Measurements from ENCODE around the gene ZNF382.
A peak's percentile ranks its signal among the peaks of the same experiment; 100 is the strongest.
"Not testable (repeated sequence)": the region's sequence is repeated elsewhere in the genome, so short reads cannot be mapped to it uniquely, and the experiment has no call there.

ZNF382 gene

GRCh38 chr19:36605101-36605876 lies at the start of gene ZNF382:
ZNF382 (plus strand) TSS chr19:36605313; CDS start chr19:36609915, 4,602 bp downstream.
- Mint-ChIP-seq H3K36me3 (ENCODE audit: low read depth) (peaks cover 60% of the 10 kb centered on the region), H3K27ac (peak within 1 kb of the TSS; percentile 93), H3K4me1 (ENCODE audit: low read depth) (peaks cover 21% of the 10 kb centered on the region), H3K9me3 (peaks cover 52% of the 10 kb centered on the region), H3K27me3 (no peaks in the 10 kb centered on the region), H3K4me3 (peak within 1 kb of the TSS; percentile 92)
- intact Hi-C loops (cut with micrococcal nuclease) = loop anchor here (2.0 kb wide), 1 partner anchor 32 kb away; the partner anchor contains the start of gene ZNF529

GRCh38 chr19:36564391-36564790 lies 40.7 kb upstream of the ZNF382 start:
- intact Hi-C loops (cut with micrococcal nuclease) = no loop called here
- H3K27ac Mint-ChIP-seq = no peak overlapping the region
- H3K4me3 Mint-ChIP-seq = no peak overlapping the region
- H3K4me1 Mint-ChIP-seq (ENCODE audit: low read depth) = no peaks in the 10 kb centered on the region
- peaks cover 98% of the 10 kb centered on the region for H3K36me3 Mint-ChIP-seq (ENCODE audit: low read depth)
- peaks cover 95% of the 10 kb centered on the region for H3K9me3 Mint-ChIP-seq
- H3K27me3 Mint-ChIP-seq = no peaks in the 10 kb centered on the region

- H3K9me3 Mint-ChIP-seq = peaks cover 55% of the 10 kb centered on the region
- peak overlapping the region; percentile 96 for H3K27ac Mint-ChIP-seq
- H3K4me3 Mint-ChIP-seq = peak overlapping the region; percentile 96
- no peaks in the 10 kb centered on the region for H3K27me3 Mint-ChIP-seq
- peaks cover 31% of the 10 kb centered on the region for H3K4me1 Mint-ChIP-seq (ENCODE audit: low read depth)
- intact Hi-C loops (cut with micrococcal nuclease) = loop anchor here (1.0 to 10.0 kb wide), 5 partner anchors 32 to 358 kb away; partner anchors contain the start of genes ZNF146, ZNF260, ZNF382 and ZNF461
- peaks cover 93% of the 10 kb centered on the region for H3K36me3 Mint-ChIP-seq (ENCODE audit: low read depth)
Observed at GRCh38 chr19:36572593-36573019, 32.5 kb upstream of the ZNF382 start.

- Mint-ChIP-seq H3K9me3 (peaks cover 49% of the 10 kb centered on the region), H3K36me3 (ENCODE audit: low read depth) (peaks cover 93% of the 10 kb centered on the region), H3K4me1 (ENCODE audit: low read depth) (peaks cover 31% of the 10 kb centered on the region), H3K4me3 (peak within 1 kb of the TSS; percentile 96), H3K27me3 (no peaks in the 10 kb centered on the region), H3K27ac (peak within 1 kb of the TSS; percentile 96)
- intact Hi-C loops (cut with micrococcal nuclease) = loop anchor here (1.0 to 10.0 kb wide), 5 partner anchors 32 to 358 kb away; partner anchors contain the start of genes ZNF146, ZNF260, ZNF382 and ZNF461
Observed at GRCh38 chr19:36573020-36573894, 31.9 kb upstream of the ZNF382 start, which contains the start of gene ZNF529. ZNF529 (minus strand) TSS chr19:36573292; CDS start chr19:36572346, 946 bp downstream.

GRCh38 chr19:36573895-36574720 lies 31.0 kb upstream of the ZNF382 start:
- Mint-ChIP-seq H3K9me3 (peaks cover 47% of the 10 kb centered on the region), H3K36me3 (ENCODE audit: low read depth) (peaks cover 93% of the 10 kb centered on the region)
- intact Hi-C loops (cut with micrococcal nuclease) = loop anchor here (1.0 to 10.0 kb wide), 5 partner anchors 31 to 359 kb away; partner anchors contain the start of genes ZNF146, ZNF260, ZNF382 and ZNF461

GRCh38 chr19:36574741-36575140 lies 30.4 kb upstream of the ZNF382 start:
- Mint-ChIP-seq H3K4me3 (no peak overlapping the region), H3K9me3 (peaks cover 47% of the 10 kb centered on the region), H3K27me3 (no peaks in the 10 kb centered on the region), H3K4me1 (ENCODE audit: low read depth) (peaks cover 31% of the 10 kb centered on the region), H3K27ac (no peak overlapping the region), H3K36me3 (ENCODE audit: low read depth) (peaks cover 93% of the 10 kb centered on the region)
- intact Hi-C loops (cut with micrococcal nuclease) = loop anchor here (5.0 to 10.0 kb wide), 2 partner anchors 93 to 360 kb away; partner anchors contain the start of genes ZNF146, ZNF461 and ZNF565

More at GRCh38 chr19:36573895-36574720, 31.0 kb upstream of the ZNF382 start:
- H3K4me3 Mint-ChIP-seq = peak overlapping the region; percentile 96
- H3K27ac Mint-ChIP-seq = peak overlapping the region; percentile 96
- peaks cover 31% of the 10 kb centered on the region for H3K4me1 Mint-ChIP-seq (ENCODE audit: low read depth)
- no peaks in the 10 kb centered on the region for H3K27me3 Mint-ChIP-seq

GRCh38 chr19:36577271-36577996 lies 27.7 kb upstream of the ZNF382 start:
- no peak overlapping the region for H3K27ac Mint-ChIP-seq
- peaks cover 21% of the 10 kb centered on the region for H3K4me1 Mint-ChIP-seq (ENCODE audit: low read depth)
- intact Hi-C loops (cut with micrococcal nuclease) = loop anchor here (10.0 kb wide), 1 partner anchor 363 kb away; the partner anchor contains the start of genes ZNF146 and ZNF565
- no peak overlapping the region for H3K4me3 Mint-ChIP-seq
- H3K36me3 Mint-ChIP-seq (ENCODE audit: low read depth) = peaks cover 97% of the 10 kb centered on the region
- peaks cover 54% of the 10 kb centered on the region for H3K9me3 Mint-ChIP-seq
- no peaks in the 10 kb centered on the region for H3K27me3 Mint-ChIP-seq

GRCh38 chr19:36579255-36579654 lies 25.9 kb upstream of the ZNF382 start:
- H3K27me3 Mint-ChIP-seq = no peaks in the 10 kb centered on the region
- H3K4me3 Mint-ChIP-seq = no peak overlapping the region
- H3K36me3 Mint-ChIP-seq (ENCODE audit: low read depth) = peaks cover 97% of the 10 kb centered on the region
- intact Hi-C loops (cut with micrococcal nuclease) = loop anchor here (10.0 kb wide), 1 partner anchor 364 kb away; the partner anchor contains the start of genes ZNF146 and ZNF565
- peaks cover 7% of the 10 kb centered on the region for H3K4me1 Mint-ChIP-seq (ENCODE audit: low read depth)
- H3K9me3 Mint-ChIP-seq = peaks cover 71% of the 10 kb centered on the region
- H3K27ac Mint-ChIP-seq = no peak overlapping the region

GRCh38 chr19:36602681-36603080 lies 2.4 kb upstream of the ZNF382 start:
- H3K27ac Mint-ChIP-seq; H3K4me3 Mint-ChIP-seq; intact Hi-C loops (cut with micrococcal nuclease); H3K27me3 Mint-ChIP-seq: not testable (repeated sequence)
- peaks cover 34% of the 10 kb centered on the region for H3K36me3 Mint-ChIP-seq (ENCODE audit: low read depth)
- peaks cover 21% of the 10 kb centered on the region for H3K4me1 Mint-ChIP-seq (ENCODE audit: low read depth)
- peaks cover 47% of the 10 kb centered on the region for H3K9me3 Mint-ChIP-seq

GRCh38 chr19:36604656-36605100 lies 435 bp upstream of the ZNF382 start:
- Mint-ChIP-seq H3K4me3 (peak overlapping the region; percentile 92), H3K27me3 (no peaks in the 10 kb centered on the region), H3K9me3 (peaks cover 52% of the 10 kb centered on the region), H3K4me1 (ENCODE audit: low read depth) (peaks cover 21% of the 10 kb centered on the region), H3K36me3 (ENCODE audit: low read depth) (peaks cover 54% of the 10 kb centered on the region), H3K27ac (peak overlapping the region; percentile 93)
- intact Hi-C loops (cut with micrococcal nuclease) = loop anchor here (2.0 kb wide), 1 partner anchor 32 kb away; the partner anchor contains the start of gene ZNF529

GRCh38 chr19:36605877-36606478 lies 865 bp downstream of the ZNF382 start:
- Mint-ChIP-seq H3K36me3 (ENCODE audit: low read depth) (peaks cover 64% of the 10 kb centered on the region), H3K4me1 (ENCODE audit: low read depth) (peaks cover 21% of the 10 kb centered on the region), H3K9me3 (peaks cover 54% of the 10 kb centered on the region), H3K27me3 (no peaks in the 10 kb centered on the region), H3K4me3 (peak overlapping the region; percentile 92), H3K27ac (peak overlapping the region; percentile 93)
- intact Hi-C loops (cut with micrococcal nuclease) = loop anchor here (2.0 kb wide), 1 partner anchor 33 kb away; the partner anchor contains the start of gene ZNF529

- intact Hi-C loops (cut with micrococcal nuclease) = no loop called here
- H3K4me3 Mint-ChIP-seq = no peak overlapping the region
- H3K27ac Mint-ChIP-seq = no peak overlapping the region
- H3K27me3 Mint-ChIP-seq = no peaks in the 10 kb centered on the region
- peaks cover 39% of the 10 kb centered on the region for H3K36me3 Mint-ChIP-seq (ENCODE audit: low read depth)
- H3K4me1 Mint-ChIP-seq (ENCODE audit: low read depth) = no peaks in the 10 kb centered on the region
- peaks cover 96% of the 10 kb centered on the region for H3K9me3 Mint-ChIP-seq
Observed at GRCh38 chr19:36627057-36627456, 21.9 kb downstream of the ZNF382 start.
